ENCODE data around the gene PHEX. TPM values are rescaled to one million over a fixed set of nuclear protein-coding genes. Genes with fewer than 3 reads are reported as not detected.

PHEX gene
- total RNA-seq, 1 experiment from 2014 or later, result 0.16 TPM

DNA sequence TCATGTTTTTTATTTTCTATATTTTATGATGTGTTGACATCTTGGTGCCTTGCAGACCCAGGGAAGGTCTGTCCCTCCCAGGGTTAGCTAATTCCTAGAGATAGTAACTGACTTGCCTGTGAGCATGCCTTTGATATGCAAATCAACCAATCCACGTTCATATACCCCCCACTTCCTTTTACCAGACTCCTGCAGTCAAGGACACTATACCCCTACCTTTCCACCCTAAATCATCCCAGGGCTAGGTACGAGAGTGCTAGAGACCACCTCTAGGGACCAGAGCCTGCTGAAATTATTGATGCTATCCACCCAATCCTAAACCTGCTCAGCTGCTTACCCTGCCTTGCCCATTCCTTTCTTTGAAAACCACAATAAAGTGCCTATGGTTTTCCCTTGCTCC is 7.5 kb upstream of the PHEX start:
- H3K4me1 ChIP-seq (replicated peaks), result no peaks in the 10 kb centered on the region
- no peak overlapping the region for H3K4me3 ChIP-seq
- no peaks in the 10 kb centered on the region for H3K9me3 ChIP-seq (replicated peaks)
- no peak for DNase-seq (ENCODE audit: low read depth in 1 of 2, low spot score in 2 of 2)
- H3K27me3 ChIP-seq (replicated peaks), result no peaks in the 10 kb centered on the region
- no peaks in the 10 kb centered on the region for H3K36me3 ChIP-seq
- no peak overlapping the region for H3K27ac ChIP-seq

GRCh38 chrX:22025751-22026150 is 6.4 kb upstream of the PHEX start:
- Histone ChIP-seq H3K4me3 (no peak overlapping the region), H3K36me3 (no peaks in the 10 kb centered on the region), H3K27me3 (replicated peaks) (no peaks in the 10 kb centered on the region), H3K9me3 (replicated peaks) (no peaks in the 10 kb centered on the region), H3K4me1 (replicated peaks) (no peaks in the 10 kb centered on the region), H3K27ac (no peak overlapping the region)
- DNase-seq (ENCODE audit: low read depth in 1 of 2, low spot score in 2 of 2), result no peak

DNA sequence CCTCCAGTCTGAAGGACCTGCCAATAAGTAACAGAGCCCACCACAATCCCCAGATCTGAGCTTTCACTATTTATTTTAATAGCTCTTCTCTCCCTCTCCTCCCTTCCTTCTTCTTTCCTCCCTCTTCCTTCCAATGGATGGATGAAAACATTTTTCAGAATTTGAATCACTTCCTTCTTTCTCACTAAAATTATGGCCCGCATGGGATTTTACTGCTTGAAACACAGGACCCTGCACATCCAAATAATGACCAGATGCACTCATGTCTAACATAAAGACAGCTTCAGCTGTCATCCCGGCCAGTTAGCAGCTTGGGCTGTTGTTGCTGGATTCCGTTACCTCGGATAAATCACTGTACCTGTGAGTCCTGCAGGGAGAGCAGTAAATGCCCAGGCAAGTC is 5.4 kb upstream of the PHEX start:
- H3K9me3 ChIP-seq (replicated peaks), result no peaks in the 10 kb centered on the region
- DNase-seq (ENCODE audit: low read depth in 1 of 2, low spot score in 2 of 2), result no peak

GRCh38 chrX:22032506-22032905 is 381 bp downstream of the PHEX start:
- Histone ChIP-seq H3K27me3 (replicated peaks) (no peaks in the 10 kb centered on the region), H3K27ac (no peak overlapping the region), H3K4me3 (no peak overlapping the region), H3K9me3 (replicated peaks) (no peaks in the 10 kb centered on the region), H3K4me1 (replicated peaks) (no peaks in the 10 kb centered on the region), H3K36me3 (no peaks in the 10 kb centered on the region)
- DNase-seq (ENCODE audit: low read depth in 1 of 2, low spot score in 2 of 2), result no peak

More for the DNA sequence above, 5.4 kb upstream of the PHEX start:
- Histone ChIP-seq H3K4me1 (replicated peaks) (no peaks in the 10 kb centered on the region), H3K4me3 (no peak overlapping the region), H3K36me3 (no peaks in the 10 kb centered on the region), H3K27ac (no peak overlapping the region), H3K27me3 (replicated peaks) (no peaks in the 10 kb centered on the region)

DNA sequence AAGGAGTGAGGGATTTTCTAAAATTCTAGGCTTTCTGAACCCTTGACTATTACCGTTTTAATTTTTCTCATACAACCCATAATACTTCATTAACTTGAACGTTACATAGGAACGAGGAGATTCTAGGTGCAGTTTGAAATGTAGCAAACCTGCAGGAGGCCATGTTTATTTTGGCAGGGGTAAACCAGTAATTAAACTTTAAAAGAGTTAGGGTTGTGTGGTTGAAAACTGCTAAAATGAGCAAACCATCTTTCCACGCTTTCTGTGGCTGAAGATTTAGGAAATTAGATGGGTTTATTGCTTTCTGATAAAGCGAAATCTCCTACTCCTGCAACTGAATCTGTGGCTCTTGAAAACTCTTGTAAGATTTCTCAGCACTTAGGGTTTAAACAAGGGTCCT is 1.7 kb downstream of the PHEX start:
- DNase-seq (ENCODE audit: low read depth in 1 of 2, low spot score in 2 of 2), result no peak
- H3K4me3 ChIP-seq, result no peak overlapping the region
- H3K4me1 ChIP-seq (replicated peaks), result no peaks in the 10 kb centered on the region
- no peaks in the 10 kb centered on the region for H3K9me3 ChIP-seq (replicated peaks)
- H3K27me3 ChIP-seq (replicated peaks), result no peaks in the 10 kb centered on the region
- H3K27ac ChIP-seq, result no peak overlapping the region
- H3K36me3 ChIP-seq, result no peaks in the 10 kb centered on the region

DNA sequence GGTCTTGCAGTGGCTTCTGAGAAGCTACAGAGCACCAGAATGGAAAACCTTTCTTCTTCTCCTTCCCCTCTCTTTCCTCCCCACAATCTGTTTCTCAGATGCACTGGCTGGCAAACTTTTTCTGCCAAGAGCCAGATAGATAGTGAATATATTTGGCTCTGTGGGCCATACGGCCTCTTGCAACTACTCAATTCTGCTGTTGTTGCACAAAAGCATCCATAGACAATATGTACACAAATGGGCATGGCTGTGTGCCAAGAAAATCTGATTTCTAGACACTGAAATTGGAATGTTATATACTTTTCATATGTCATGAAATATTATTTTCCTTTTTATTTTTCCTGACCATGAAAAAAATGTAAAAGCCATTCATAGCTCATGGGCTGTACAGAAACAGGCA is 3.1 kb downstream of the PHEX start:
- DNase-seq (ENCODE audit: low read depth in 1 of 2, low spot score in 2 of 2), result no peak
- Histone ChIP-seq H3K36me3 (no peaks in the 10 kb centered on the region), H3K27ac (no peak overlapping the region), H3K4me1 (replicated peaks) (no peaks in the 10 kb centered on the region), H3K27me3 (replicated peaks) (no peaks in the 10 kb centered on the region), H3K9me3 (replicated peaks) (no peaks in the 10 kb centered on the region), H3K4me3 (no peak overlapping the region)

DNA sequence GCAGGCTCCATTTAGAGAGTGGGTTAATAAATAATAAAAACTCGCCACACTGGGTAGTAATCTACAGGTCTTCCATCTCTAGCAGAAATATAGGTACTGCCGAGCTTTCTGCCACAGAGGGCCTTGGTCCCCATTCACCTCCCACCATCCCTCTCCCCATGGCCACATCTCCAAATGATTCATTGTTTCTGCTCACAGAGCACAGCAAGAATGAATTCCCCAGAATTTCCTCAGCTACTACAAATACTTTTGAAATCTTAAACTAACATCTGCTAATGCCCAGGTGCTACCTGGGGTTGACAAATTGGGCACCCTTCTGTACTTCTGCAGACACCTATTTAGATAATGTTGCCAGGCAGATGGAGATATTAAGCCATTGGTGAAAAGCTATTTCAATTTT is 5.1 kb downstream of the PHEX start:
- Histone ChIP-seq H3K4me1 (replicated peaks) (no peaks in the 10 kb centered on the region), H3K27me3 (replicated peaks) (no peaks in the 10 kb centered on the region), H3K27ac (no peak overlapping the region), H3K9me3 (replicated peaks) (no peaks in the 10 kb centered on the region), H3K36me3 (no peaks in the 10 kb centered on the region), H3K4me3 (no peak overlapping the region)
- no peak for DNase-seq (ENCODE audit: low read depth in 1 of 2, low spot score in 2 of 2)

DNA sequence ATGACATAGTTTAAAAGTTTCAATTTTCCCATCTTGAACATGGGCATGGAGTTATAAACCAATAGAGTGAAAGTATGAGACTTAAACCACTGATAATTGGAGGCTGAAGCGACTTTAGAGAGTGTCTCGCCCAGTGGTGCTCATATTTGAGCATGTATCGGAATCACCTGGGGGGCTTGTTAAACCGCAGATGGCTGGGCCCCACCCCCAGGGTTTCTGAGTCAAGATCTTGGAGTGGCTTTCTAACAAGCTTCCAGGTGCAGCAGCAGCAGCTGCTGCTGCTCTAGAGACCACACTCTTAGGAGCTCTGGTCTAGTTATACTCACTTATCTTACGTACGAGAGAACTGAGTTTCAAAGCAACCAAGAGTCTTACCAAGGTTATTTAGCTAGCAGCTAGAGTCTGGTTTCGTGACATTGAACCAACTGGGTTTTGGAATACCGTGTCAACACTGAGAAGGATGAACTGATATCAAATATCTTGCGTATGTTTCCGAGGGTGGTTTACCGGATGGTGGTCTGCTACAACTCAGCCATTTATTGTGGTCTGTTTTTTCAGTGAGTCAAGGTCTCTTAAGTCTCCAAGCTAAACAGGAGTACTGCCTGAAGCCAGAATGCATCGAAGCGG is 5.9 kb downstream of the PHEX start:
- no peak for DNase-seq (ENCODE audit: low read depth in 1 of 2, low spot score in 2 of 2)
- Histone ChIP-seq H3K9me3 (replicated peaks) (no peaks in the 10 kb centered on the region), H3K4me3 (no peak overlapping the region), H3K4me1 (replicated peaks) (no peaks in the 10 kb centered on the region), H3K27ac (no peak overlapping the region), H3K36me3 (no peaks in the 10 kb centered on the region), H3K27me3 (replicated peaks) (no peaks in the 10 kb centered on the region)

DNA sequence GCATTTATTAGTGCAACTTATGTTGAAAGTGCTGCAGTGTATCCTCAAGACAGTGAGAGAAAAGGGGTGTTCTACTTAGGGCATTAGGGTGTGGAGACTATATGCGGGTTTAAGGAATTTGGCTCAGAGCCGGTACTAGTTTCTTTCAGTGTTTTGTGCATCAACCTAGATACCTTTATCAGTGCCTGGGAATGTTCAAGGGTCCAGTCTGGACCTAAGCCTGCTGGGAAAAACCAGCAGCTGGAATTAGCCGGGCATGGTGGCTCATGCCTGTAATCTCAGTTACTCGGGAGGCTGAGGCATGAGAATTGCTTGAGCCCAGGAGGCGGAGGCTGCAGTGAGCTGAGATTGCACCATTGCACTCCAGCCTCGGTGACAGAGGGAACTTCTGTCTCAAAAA is 7.4 kb downstream of the PHEX start:
- H3K36me3 ChIP-seq, result no peaks in the 10 kb centered on the region
- H3K9me3 ChIP-seq (replicated peaks), result no peaks in the 10 kb centered on the region
- H3K27me3 ChIP-seq (replicated peaks), result no peaks in the 10 kb centered on the region
- no peak overlapping the region for H3K4me3 ChIP-seq
- no peak overlapping the region for H3K27ac ChIP-seq
- DNase-seq (ENCODE audit: low read depth in 1 of 2, low spot score in 2 of 2), result no peak
- no peaks in the 10 kb centered on the region for H3K4me1 ChIP-seq (replicated peaks)

DNA sequence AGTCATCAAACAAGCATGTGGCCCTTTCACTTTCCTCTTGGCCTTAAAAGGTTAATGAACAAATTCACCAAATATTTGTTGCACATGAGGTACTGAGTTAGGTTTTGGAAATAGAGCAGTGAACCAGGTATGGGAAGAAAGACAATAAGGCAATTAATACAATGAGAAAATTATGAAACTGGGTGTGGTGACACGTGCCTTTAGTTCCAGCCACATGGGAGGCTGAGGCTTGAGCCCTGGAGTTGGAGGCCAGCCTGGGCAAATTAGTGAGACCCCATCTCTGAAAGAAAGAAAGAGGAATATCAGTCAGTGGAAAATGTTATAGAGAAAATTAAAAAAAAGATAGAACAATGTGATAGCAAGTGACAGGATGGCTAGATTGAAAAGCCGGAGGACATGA is 8.1 kb downstream of the PHEX start:
- Histone ChIP-seq H3K4me3 (no peak overlapping the region), H3K27ac (no peak overlapping the region), H3K36me3 (no peaks in the 10 kb centered on the region), H3K4me1 (replicated peaks) (no peaks in the 10 kb centered on the region), H3K27me3 (replicated peaks) (no peaks in the 10 kb centered on the region), H3K9me3 (replicated peaks) (no peaks in the 10 kb centered on the region)
- DNase-seq (ENCODE audit: low read depth in 1 of 2, low spot score in 2 of 2), result no peak

GRCh38 chrX:22041907-22042530 is 9.9 kb downstream of the PHEX start:
- no peaks in the 10 kb centered on the region for H3K27me3 ChIP-seq (replicated peaks)
- DNase-seq (ENCODE audit: low read depth in 1 of 2, low spot score in 2 of 2), result no peak
- no peaks in the 10 kb centered on the region for H3K36me3 ChIP-seq
- no peaks in the 10 kb centered on the region for H3K4me1 ChIP-seq (replicated peaks)
- H3K27ac ChIP-seq, result no peak overlapping the region
- no peaks in the 10 kb centered on the region for H3K9me3 ChIP-seq (replicated peaks)
- H3K4me3 ChIP-seq, result no peak overlapping the region

DNA sequence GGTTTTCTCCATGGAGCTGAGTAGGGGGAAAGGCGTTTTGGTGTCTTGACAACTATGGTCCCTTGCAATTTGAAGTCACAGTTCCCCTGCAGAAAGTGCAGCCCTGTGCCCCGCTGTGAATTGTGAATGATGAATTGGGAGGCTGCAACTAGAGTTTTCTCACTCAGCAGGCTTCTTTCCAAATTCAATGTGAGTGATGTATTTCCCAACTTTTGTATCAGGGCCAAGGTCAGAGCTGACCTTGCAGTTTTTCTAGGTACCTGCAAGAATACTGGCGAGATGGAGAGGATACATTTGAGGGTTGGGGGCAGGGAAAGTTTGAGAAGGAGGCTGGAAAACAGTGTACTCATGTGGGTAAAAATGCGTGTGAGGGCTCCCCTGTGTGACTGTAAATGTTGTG is 11.7 kb downstream of the PHEX start:
- no peak overlapping the region for H3K4me3 ChIP-seq
- no peak overlapping the region for H3K27ac ChIP-seq
- no peaks in the 10 kb centered on the region for H3K4me1 ChIP-seq (replicated peaks)
- no peak for DNase-seq (ENCODE audit: low read depth in 1 of 2, low spot score in 2 of 2)
- H3K36me3 ChIP-seq, result no peaks in the 10 kb centered on the region
- H3K27me3 ChIP-seq (replicated peaks), result no peaks in the 10 kb centered on the region
- H3K9me3 ChIP-seq (replicated peaks), result no peaks in the 10 kb centered on the region

DNA sequence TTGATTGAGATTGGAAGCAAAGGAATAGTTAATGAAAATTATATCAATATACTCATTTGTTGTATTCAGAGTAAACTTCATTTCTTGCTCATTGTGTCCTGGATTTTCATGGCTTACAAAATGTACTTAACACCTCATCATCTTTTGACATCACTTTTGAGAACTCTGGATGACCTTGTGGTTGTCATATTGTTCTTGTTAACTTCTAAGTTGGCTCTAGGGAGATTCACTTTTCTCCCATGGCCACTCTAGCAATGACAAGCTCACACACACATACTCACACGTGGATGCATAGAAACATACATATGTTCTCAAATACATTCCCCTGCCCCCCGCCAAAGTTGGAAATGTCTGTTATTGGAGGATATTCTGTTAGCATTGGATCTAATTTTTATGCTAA is 15.3 kb downstream of the PHEX start:
- Histone ChIP-seq H3K4me1 (replicated peaks) (no peaks in the 10 kb centered on the region), H3K27ac (no peak overlapping the region), H3K36me3 (no peaks in the 10 kb centered on the region), H3K27me3 (replicated peaks) (no peaks in the 10 kb centered on the region), H3K9me3 (replicated peaks) (no peaks in the 10 kb centered on the region), H3K4me3 (no peak overlapping the region)
- DNase-seq (ENCODE audit: low read depth in 1 of 2, low spot score in 2 of 2), result no peak

- H3K4me1 ChIP-seq (replicated peaks), result no peaks in the 10 kb centered on the region
- no peak overlapping the region for H3K27ac ChIP-seq
- no peaks in the 10 kb centered on the region for H3K36me3 ChIP-seq
- no peaks in the 10 kb centered on the region for H3K27me3 ChIP-seq (replicated peaks)
- DNase-seq (ENCODE audit: low read depth in 1 of 2, low spot score in 2 of 2), result no peak
- H3K9me3 ChIP-seq (replicated peaks), result no peaks in the 10 kb centered on the region
- H3K4me3 ChIP-seq, result no peak overlapping the region
These were observed 21.4 kb downstream of the PHEX start for GRCh38 chrX:22053481-22053880.

- Histone ChIP-seq H3K4me3 (no peak overlapping the region), H3K27me3 (replicated peaks) (no peaks in the 10 kb centered on the region), H3K27ac (no peak overlapping the region), H3K4me1 (replicated peaks) (no peaks in the 10 kb centered on the region), H3K36me3 (no peaks in the 10 kb centered on the region), H3K9me3 (replicated peaks) (no peaks in the 10 kb centered on the region)
- no peak for DNase-seq (ENCODE audit: low read depth in 1 of 2, low spot score in 2 of 2)
These were observed 24.1 kb downstream of the PHEX start for GRCh38 chrX:22056235-22056634.
